ENCODE data around the gene PLCG1.

Gene PLCG1

GRCh38 chr20:41161886-41162285 lies 24.5 kb downstream of the PLCG1 start:
- H3K4me3 ChIP-seq (replicated peaks; ENCODE audit: low read depth, low read length), result no peak overlapping the region
- TF ChIP-seq, protein P1, sequence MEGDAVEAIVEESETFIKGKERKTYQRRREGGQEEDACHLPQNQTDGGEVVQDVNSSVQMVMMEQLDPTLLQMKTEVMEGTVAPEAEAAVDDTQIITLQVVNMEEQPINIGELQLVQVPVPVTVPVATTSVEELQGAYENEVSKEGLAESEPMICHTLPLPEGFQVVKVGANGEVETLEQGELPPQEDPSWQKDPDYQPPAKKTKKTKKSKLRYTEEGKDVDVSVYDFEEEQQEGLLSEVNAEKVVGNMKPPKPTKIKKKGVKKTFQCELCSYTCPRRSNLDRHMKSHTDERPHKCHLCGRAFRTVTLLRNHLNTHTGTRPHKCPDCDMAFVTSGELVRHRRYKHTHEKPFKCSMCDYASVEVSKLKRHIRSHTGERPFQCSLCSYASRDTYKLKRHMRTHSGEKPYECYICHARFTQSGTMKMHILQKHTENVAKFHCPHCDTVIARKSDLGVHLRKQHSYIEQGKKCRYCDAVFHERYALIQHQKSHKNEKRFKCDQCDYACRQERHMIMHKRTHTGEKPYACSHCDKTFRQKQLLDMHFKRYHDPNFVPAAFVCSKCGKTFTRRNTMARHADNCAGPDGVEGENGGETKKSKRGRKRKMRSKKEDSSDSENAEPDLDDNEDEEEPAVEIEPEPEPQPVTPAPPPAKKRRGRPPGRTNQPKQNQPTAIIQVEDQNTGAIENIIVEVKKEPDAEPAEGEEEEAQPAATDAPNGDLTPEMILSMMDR (IDR thresholded peaks at IDR 0.05; ENCODE audit: low read length, missing control alignments), result no peak
- DNase-seq (ENCODE audit: low read depth), result no peak

DNA sequence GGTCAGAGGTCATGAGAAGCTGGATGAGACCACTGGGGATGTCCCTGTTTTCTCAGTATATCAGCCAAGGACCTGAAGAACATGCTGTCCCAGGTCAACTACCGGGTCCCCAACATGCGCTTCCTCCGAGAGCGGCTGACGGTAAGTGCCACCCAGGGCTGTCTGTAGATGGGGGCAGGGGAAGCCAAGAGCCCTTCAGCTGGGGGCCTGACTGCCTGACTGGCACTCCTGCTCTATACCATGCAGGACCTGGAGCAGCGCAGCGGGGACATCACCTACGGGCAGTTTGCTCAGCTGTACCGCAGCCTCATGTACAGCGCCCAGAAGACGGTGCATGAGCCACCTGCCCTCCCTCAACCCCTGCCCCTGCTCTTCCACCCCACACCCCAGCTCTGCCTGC lies 25.1 kb downstream of the PLCG1 start:
- TF ChIP-seq, protein P1 (IDR thresholded peaks at IDR 0.05; ENCODE audit: low read length, missing control alignments), result no peak
- H3K4me3 ChIP-seq (replicated peaks; ENCODE audit: low read depth, low read length), result no peak overlapping the region
- no peak for DNase-seq (ENCODE audit: low read depth)

DNA sequence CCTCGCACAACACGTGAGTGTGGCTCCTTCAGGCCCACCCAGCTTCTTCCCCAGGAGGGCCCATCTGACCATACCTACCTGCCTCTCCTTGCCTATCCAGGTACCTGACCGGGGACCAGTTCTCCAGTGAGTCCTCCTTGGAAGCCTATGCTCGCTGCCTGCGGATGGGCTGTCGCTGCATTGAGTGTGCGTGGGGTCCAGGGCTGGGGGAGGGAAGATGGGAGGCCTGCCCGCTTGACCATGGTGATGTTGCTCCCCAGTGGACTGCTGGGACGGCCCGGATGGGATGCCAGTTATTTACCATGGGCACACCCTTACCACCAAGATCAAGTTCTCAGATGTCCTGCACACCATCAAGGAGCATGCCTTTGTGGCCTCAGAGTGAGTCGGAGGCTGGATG lies 26.5 kb downstream of the PLCG1 start:
- TF ChIP-seq, protein P1 (IDR thresholded peaks at IDR 0.05; ENCODE audit: low read length, missing control alignments), result no peak
- DNase-seq (ENCODE audit: low read depth), result no peak
- no peak overlapping the region for H3K4me3 ChIP-seq (replicated peaks; ENCODE audit: low read depth, low read length)

- DNase-seq (ENCODE audit: low read depth), result no peak
- H3K4me3 ChIP-seq (replicated peaks; ENCODE audit: low read depth, low read length), result no peak overlapping the region
- TF ChIP-seq, protein P1 (IDR thresholded peaks at IDR 0.05; ENCODE audit: low read length, missing control alignments), result no peak
Measured at GRCh38 chr20:41165001-41165882, 27.9 kb downstream of the PLCG1 start.

- TF ChIP-seq, protein P1 (IDR thresholded peaks at IDR 0.05; ENCODE audit: low read length, missing control alignments), result no peak
- no peak overlapping the region for H3K4me3 ChIP-seq (replicated peaks; ENCODE audit: low read depth, low read length)
- DNase-seq (ENCODE audit: low read depth), result no peak
Measured at GRCh38 chr20:41166201-41167117, 29.1 kb downstream of the PLCG1 start.

GRCh38 chr20:41167118-41167470 lies 29.8 kb downstream of the PLCG1 start:
- no peak for DNase-seq (ENCODE audit: low read depth)
- H3K4me3 ChIP-seq (replicated peaks; ENCODE audit: low read depth, low read length), result no peak overlapping the region
- TF ChIP-seq, protein P1 (IDR thresholded peaks at IDR 0.05; ENCODE audit: low read length, missing control alignments), result no peak
